MCF 10A (cell line): Measurements from ENCODE around the gene PTCD3. TPM values are rescaled to one million over a fixed set of nuclear protein-coding genes. Genes with fewer than 3 reads are reported as not detected.

ENCODE experiments used
- BruUV-seq: library from RNA; stranded (reverse); fragments of 400-500 nt; replicated peaks from 2 replicates; lab custom pipeline; 2021; lab: Mats Ljungman, UMichigan
- CTCF ChIA-PET: fragments of 300-600 bp; sonication (Branson Sonifier 250); formaldehyde crosslinking; extraction: SDS; loops from one replicate; lab custom pipeline; 2021; ENCODE audit warnings: antibody characterized with exemption, inconsistent platforms; lab: Yijun Ruan, JAX
- POLR2A ChIA-PET: fragments of 300-600, 350-650 bp; sonication (Branson Sonifier 250); formaldehyde crosslinking; extraction: SDS; loops from one replicate; lab custom pipeline; 2020; ENCODE audit warnings: antibody characterized with exemption, inconsistent platforms; lab: Yijun Ruan, JAX
- DNase-seq: peaks from one replicate; pipeline ENCODE4 v3.0.0-alpha.2; 2018; ENCODE audit not compliant: unreplicated experiment
- H3K27ac Mint-ChIP-seq: one replicate; pipeline ENCODE4 v1.8.0; 2022; ENCODE audit warnings: mild to moderate bottlenecking, low read depth, mixed read lengths; ENCODE audit not compliant: unreplicated experiment
- H3K27me3 Mint-ChIP-seq: one replicate; pipeline ENCODE4 v1.8.0; 2022; ENCODE audit warnings: mixed read lengths; ENCODE audit not compliant: insufficient read depth, unreplicated experiment
- H3K36me3 Mint-ChIP-seq: one replicate; pipeline ENCODE4 v1.8.0; 2022; ENCODE audit warnings: mild to moderate bottlenecking, moderate library complexity, mixed read lengths; ENCODE audit not compliant: insufficient read depth, unreplicated experiment
- H3K4me1 Mint-ChIP-seq: one replicate; pipeline ENCODE4 v1.8.0; 2022; ENCODE audit warnings: mixed read lengths; ENCODE audit not compliant: insufficient read depth, unreplicated experiment
- H3K4me3 Mint-ChIP-seq: one replicate; pipeline ENCODE4 v1.8.0; 2022; ENCODE audit warnings: mild to moderate bottlenecking, moderate library complexity, mixed read lengths; ENCODE audit not compliant: unreplicated experiment
- H3K9me3 Mint-ChIP-seq: one replicate; pipeline ENCODE4 v1.8.0; 2022; ENCODE audit warnings: mixed read lengths; ENCODE audit not compliant: unreplicated experiment
- intact Hi-C: fragments of 100-400 bp; cut with micrococcal nuclease; formaldehyde crosslinking; loops from 2 replicates; pipeline ENCODE4 v1.14.1; 2022
- total RNA-seq: library from RNA; stranded (reverse); gene quantifications from 2 replicates; pipeline ENCODE4 v1.2.3, GENCODE V29; 2022
- TF ChIP-seq, protein P1 (sequence below): fragments of 200-600 bp; IDR thresholded peaks from one replicate; pipeline ENCODE4 v1.8.0; 2022; ENCODE audit warnings: antibody characterized with exemption, mild to moderate bottlenecking; ENCODE audit not compliant: unreplicated experiment

The PTCD3 gene
- total RNA-seq, 1 experiment from 2014 or later: 95.3 TPM

DNA sequence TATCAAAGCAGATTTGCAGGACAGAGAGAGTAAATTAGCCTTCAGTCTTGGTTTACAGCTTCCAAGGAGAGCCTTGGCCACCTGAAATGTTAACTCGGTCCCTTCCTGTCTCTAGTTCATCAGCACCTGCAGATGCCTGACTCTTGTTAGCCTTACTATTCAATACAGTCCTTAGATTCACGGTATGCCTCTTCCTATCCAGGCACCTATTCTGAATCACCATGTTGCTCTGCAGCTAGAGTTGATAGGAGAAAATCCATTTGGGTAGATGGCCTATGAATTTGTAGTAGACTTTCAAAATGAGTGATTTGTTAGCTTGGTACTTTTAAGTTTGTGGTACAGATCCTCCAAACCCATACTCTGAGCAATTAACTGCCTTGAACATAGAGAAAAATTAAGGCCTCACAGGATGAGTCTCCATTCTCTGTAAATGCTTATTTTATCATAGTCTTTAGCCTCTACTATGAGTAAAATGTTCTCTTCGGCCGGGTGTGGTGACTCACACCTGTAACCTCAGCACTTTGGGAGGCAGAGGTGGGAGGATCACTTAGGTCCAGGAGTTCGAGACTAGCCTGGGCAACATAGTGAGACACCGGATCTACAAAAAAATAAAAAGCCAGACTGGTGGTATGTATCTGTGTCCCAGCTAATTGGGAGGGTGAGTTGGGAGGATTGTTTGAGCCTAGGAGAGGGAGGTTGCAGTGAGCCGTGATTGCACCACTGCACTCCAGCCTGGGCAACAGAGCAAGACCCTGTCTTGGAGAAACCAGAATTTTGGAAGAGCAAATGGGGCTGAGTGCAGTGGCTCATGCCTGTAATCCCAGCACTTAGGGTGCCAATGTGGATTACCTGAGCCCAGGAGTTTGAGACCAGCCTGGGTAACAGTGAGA, 32.9 kb downstream of the PTCD3 start:
- DNase-seq: no peak
- H3K27ac Mint-ChIP-seq: no peak overlapping the region

DNA sequence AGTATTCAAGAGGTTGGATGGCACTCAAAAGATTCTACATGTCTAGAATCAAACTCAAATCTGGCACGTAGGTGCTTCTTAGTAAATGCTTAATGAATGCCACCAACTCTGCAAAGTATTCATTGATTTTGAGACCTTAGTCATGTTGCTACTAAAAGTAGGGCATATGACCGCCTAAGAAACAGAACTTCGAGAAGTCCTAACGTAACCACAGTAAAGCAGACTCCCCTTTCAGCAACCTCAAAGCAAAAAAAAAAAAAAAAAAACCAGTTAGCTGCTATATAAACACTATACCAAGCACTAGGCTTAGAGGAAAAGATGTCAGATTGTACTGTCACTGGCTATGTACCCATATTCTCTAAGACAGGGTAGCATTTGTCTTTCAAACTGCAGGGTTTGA, 33.9 kb downstream of the PTCD3 start:
- CTCF ChIA-PET: no interaction called here
- no TSS peak for BruUV-seq
- H3K36me3 Mint-ChIP-seq: peaks cover 96% of the 10 kb centered on the region

More for the DNA sequence above, 32.9 kb downstream of the PTCD3 start:
- Mint-ChIP-seq H3K9me3 (no peaks in the 10 kb centered on the region), H3K4me1 (no peaks in the 10 kb centered on the region), H3K4me3 (no peak overlapping the region), H3K36me3 (peaks cover 96% of the 10 kb centered on the region), H3K27me3 (no peaks in the 10 kb centered on the region)
- CTCF ChIA-PET: no interaction called here
- POLR2A ChIA-PET: interaction anchor here (0.6 to 1.2 kb wide), 3 partner anchors 9 to 249 kb away, joined by 3 to 4 read pairs (median 3); no protein-coding TSS in a partner anchor
- no TSS peak for BruUV-seq
- intact Hi-C loops: no loop called here
- TF ChIP-seq, protein P1, sequence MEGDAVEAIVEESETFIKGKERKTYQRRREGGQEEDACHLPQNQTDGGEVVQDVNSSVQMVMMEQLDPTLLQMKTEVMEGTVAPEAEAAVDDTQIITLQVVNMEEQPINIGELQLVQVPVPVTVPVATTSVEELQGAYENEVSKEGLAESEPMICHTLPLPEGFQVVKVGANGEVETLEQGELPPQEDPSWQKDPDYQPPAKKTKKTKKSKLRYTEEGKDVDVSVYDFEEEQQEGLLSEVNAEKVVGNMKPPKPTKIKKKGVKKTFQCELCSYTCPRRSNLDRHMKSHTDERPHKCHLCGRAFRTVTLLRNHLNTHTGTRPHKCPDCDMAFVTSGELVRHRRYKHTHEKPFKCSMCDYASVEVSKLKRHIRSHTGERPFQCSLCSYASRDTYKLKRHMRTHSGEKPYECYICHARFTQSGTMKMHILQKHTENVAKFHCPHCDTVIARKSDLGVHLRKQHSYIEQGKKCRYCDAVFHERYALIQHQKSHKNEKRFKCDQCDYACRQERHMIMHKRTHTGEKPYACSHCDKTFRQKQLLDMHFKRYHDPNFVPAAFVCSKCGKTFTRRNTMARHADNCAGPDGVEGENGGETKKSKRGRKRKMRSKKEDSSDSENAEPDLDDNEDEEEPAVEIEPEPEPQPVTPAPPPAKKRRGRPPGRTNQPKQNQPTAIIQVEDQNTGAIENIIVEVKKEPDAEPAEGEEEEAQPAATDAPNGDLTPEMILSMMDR: no peak

DNA sequence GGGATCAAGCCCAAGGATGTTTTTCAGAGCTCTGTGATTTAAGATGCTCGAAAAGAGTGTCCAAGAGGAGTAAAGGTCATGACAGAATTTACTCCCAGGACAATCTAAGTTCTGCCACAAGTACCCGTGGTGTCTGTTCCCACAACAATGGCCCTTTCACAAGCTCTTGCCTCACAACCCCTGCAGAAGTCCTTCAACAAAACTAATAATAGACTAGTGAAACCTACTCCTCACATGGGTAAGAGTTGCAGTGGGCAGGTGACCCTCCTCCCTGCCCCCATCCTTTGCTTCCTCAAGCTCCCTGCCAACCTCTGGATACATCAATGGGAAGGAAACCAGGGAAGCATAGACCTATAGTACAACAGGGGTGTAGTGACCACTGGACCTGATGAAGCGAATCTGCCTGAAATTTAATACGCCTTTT, 34.9 kb downstream of the PTCD3 start:
- Mint-ChIP-seq H3K9me3 (no peaks in the 10 kb centered on the region), H3K4me3 (no peak overlapping the region), H3K27me3 (no peaks in the 10 kb centered on the region), H3K27ac (no peak overlapping the region), H3K36me3 (peaks cover 96% of the 10 kb centered on the region), H3K4me1 (no peaks in the 10 kb centered on the region)
- ChIA-PET POLR2A (interaction anchor here (0.8 kb wide), 1 partner anchor 35 kb away, joined by 3 read pairs; the partner anchor contains the start of genes POLR1A and PTCD3), CTCF (no interaction called here)
- DNase-seq: no peak
- intact Hi-C loops: no loop called here
- TF ChIP-seq, protein P1: no peak
- BruUV-seq: no TSS peak

More for the DNA sequence above, 33.9 kb downstream of the PTCD3 start:
- DNase-seq: no peak
- no peaks in the 10 kb centered on the region for H3K9me3 Mint-ChIP-seq
- H3K27me3 Mint-ChIP-seq: no peaks in the 10 kb centered on the region
- H3K4me1 Mint-ChIP-seq: no peaks in the 10 kb centered on the region
- no peak overlapping the region for H3K4me3 Mint-ChIP-seq
- POLR2A ChIA-PET: no interaction called here
- intact Hi-C loops: no loop called here
- no peak overlapping the region for H3K27ac Mint-ChIP-seq
- TF ChIP-seq, protein P1: no peak
